ENCODE measurements around the gene TSPAN2. TPM values are rescaled to one million over a fixed set of nuclear protein-coding genes. Genes with fewer than 3 reads are reported as not detected.

Gene TSPAN2
- total and polyA plus RNA-seq, 2 of the 4 experiments (the other 2 are of a cell fraction), result 0.18 to 0.60 TPM

DNA sequence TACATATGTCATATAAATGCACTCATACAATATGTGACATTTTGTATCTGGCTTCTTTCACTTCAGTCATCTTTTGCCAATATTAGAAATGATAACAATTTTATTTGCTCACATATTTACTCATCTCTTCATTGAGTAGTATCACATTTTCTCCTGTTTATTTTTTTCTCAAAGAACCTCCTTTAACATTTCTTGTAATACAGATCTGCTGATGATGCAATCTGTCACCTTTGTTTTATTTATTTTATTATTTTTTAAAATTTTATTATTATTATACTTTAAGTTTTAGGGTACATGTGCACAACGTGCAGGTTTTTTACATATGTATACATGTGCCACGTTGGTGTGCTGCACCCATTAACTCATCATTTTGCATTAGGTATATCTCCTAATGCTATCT lies 75.5 kb downstream of the TSPAN2 start:
- ChIA-PET CTCF (no interaction called here), POLR2A (ENCODE audit: unreplicated experiment) (no interaction called here)
- Histone ChIP-seq H3K18ac (ENCODE audit: low read depth, low read length) (no peak overlapping the region), H2AK9ac (replicated peaks; ENCODE audit: low read depth, low read length, poor library complexity) (no peak overlapping the region), H3K14ac (replicated peaks; ENCODE audit: low read depth, low read length) (no peak overlapping the region), H2BK20ac (ENCODE audit: low read depth, low read length) (no peak overlapping the region), H4K8ac (ENCODE audit: low read depth in 2 of 2, low read length in 2 of 2) (no peak overlapping the region), H3K9ac (ENCODE audit: low read depth, low read length) (no peak overlapping the region), H3K4me3 (ENCODE audit: insufficient read depth, low read depth, low read length) (no peak overlapping the region), H4K20me1 (ENCODE audit: insufficient read depth, low read length) (no peaks in the 10 kb centered on the region), H3K9me3 (ENCODE audit: control insufficient read depth, insufficient read depth, low read length) (no peaks in the 10 kb centered on the region), H4K5ac (ENCODE audit: low read depth, low read length) (no peak overlapping the region), H3K4ac (ENCODE audit: low read depth, low read length) (no peak overlapping the region), H3K56ac (ENCODE audit: extremely low read depth, insufficient read depth, low read length) (no peak overlapping the region), H2BK120ac (ENCODE audit: low read depth, low read length) (no peak overlapping the region), H3K79me1 (ENCODE audit: low read depth in 1 of 2, low read length in 2 of 2) (no peaks in the 10 kb centered on the region), H2AK5ac (ENCODE audit: low read depth, low read length) (no peak overlapping the region), H3K36me3 (ENCODE audit: control insufficient read depth, insufficient read depth, low read length) (no peaks in the 10 kb centered on the region), H3K4me1 (ENCODE audit: control insufficient read depth, insufficient read depth, low read length) (no peaks in the 10 kb centered on the region), H3K4me2 (ENCODE audit: low read depth, low read length) (no peak overlapping the region), H3K27me3 (ENCODE audit: control insufficient read depth, insufficient read depth, low read length) (no peaks in the 10 kb centered on the region), H2AFZ (replicated peaks; ENCODE audit: low read length, poor library complexity) (no peak overlapping the region), H3K27ac (ENCODE audit: insufficient read depth, low read length) (no peak overlapping the region), H2BK5ac (ENCODE audit: low read depth, low read length, poor library complexity, severe bottlenecking) (no peak overlapping the region), H3K23ac (ENCODE audit: low read depth, low read length) (no peak overlapping the region), H4K91ac (ENCODE audit: insufficient read depth, low read depth, low read length) (no peak overlapping the region), H2BK15ac (ENCODE audit: low read depth, low read length) (no peak overlapping the region), H3K9me1 (ENCODE audit: insufficient read depth, low read length) (no peaks in the 10 kb centered on the region)
- WGBS, 2 experiments (ENCODE audit: extremely low coverage in 2 of 2, insufficient read length in 1 of 2), result no CpG with 5 or more reads among the region's 2 CpGs
- ATAC-seq (ENCODE audit: low read depth) (no peak), DNase-seq (no peak)
- BruUV-seq (replicated peaks), result no TSS peak
- in situ Hi-C loops (cut with MboI; ENCODE audit: low sequenced_read_pairs), result no loop called here
- no peak for TF ChIP-seq POLR2A (IDR thresholded peaks at IDR 0.05; ENCODE audit: low read depth, low read length)
- TF ChIP-seq MXI1 (IDR thresholded peaks at IDR 0.05; ENCODE audit: borderline replicate concordance, low read depth, low read length), result no peak
- peak; percentile 12; the same call in 1 of the 2 replicates for TF ChIP-seq CEBPB (IDR thresholded peaks at IDR 0.05; ENCODE audit: low read depth, low read length)
- no peak for TF ChIP-seq CHD1 (IDR thresholded peaks at IDR 0.05; ENCODE audit: low read depth, low read length)
- intact Hi-C loops (cut with micrococcal nuclease), result no loop called here
- dilution Hi-C loops (cut with HindIII; ENCODE audit: low sequenced_read_pairs, unreplicated experiment), result no loop called here

Measured in IMR-90 (cell line).